ENCODE measurements around the gene CEP112.

Gene CEP112

GRCh38 chr17:66191593-66192377 lies at the start of gene CEP112:
TSS of gene CEP112 (minus strand) at chr17:66192133.
- in situ Hi-C loops (cut with HindIII; ENCODE audit: low sequenced_read_pairs), result no loop called here
- peak; percentile 36 for DNase-seq (ENCODE audit: low read depth)
- no peak for TF ChIP-seq CTCF (IDR thresholded peaks at IDR 0.05; ENCODE audit: low read depth, low read length, missing control alignments)
- peak within 1 kb of the TSS; percentile 70 for H3K4me3 ChIP-seq (ENCODE audit: low read depth, low read length)

- TF ChIP-seq CTCF (IDR thresholded peaks at IDR 0.05; ENCODE audit: low read depth, low read length, missing control alignments), result no peak
- in situ Hi-C loops (cut with HindIII; ENCODE audit: low sequenced_read_pairs), result no loop called here
- no peak for DNase-seq (ENCODE audit: low read depth)
- no peak overlapping the region for H3K4me3 ChIP-seq (ENCODE audit: low read depth, low read length)
These were observed 48.7 kb upstream of the CEP112 start for GRCh38 chr17:66240630-66241029.

GRCh38 chr17:66240013-66240412 lies 48.1 kb upstream of the CEP112 start:
- H3K4me3 ChIP-seq (ENCODE audit: low read depth, low read length), result no peak overlapping the region
- no peak for TF ChIP-seq CTCF (IDR thresholded peaks at IDR 0.05; ENCODE audit: low read depth, low read length, missing control alignments)
- in situ Hi-C loops (cut with HindIII; ENCODE audit: low sequenced_read_pairs), result no loop called here
- DNase-seq (ENCODE audit: low read depth), result no peak

GRCh38 chr17:66235377-66235994 lies 43.6 kb upstream of the CEP112 start:
- DNase-seq (ENCODE audit: low read depth), result no peak
- TF ChIP-seq CTCF (IDR thresholded peaks at IDR 0.05; ENCODE audit: low read depth, low read length, missing control alignments), result no peak
- H3K4me3 ChIP-seq (ENCODE audit: low read depth, low read length), result no peak overlapping the region
- in situ Hi-C loops (cut with HindIII; ENCODE audit: low sequenced_read_pairs), result no loop called here

- TF ChIP-seq CTCF (IDR thresholded peaks at IDR 0.05; ENCODE audit: low read depth, low read length, missing control alignments), result no peak
- H3K4me3 ChIP-seq (ENCODE audit: low read depth, low read length), result no peak overlapping the region
- DNase-seq (ENCODE audit: low read depth), result no peak
- in situ Hi-C loops (cut with HindIII; ENCODE audit: low sequenced_read_pairs), result loop anchor here (5.0 kb wide), 1 partner anchor 103 kb away; no protein-coding TSS in a partner anchor
These were observed 42.7 kb upstream of the CEP112 start for GRCh38 chr17:66234611-66235010.

GRCh38 chr17:66233023-66233753 lies 41.3 kb upstream of the CEP112 start:
- DNase-seq (ENCODE audit: low read depth), result no peak
- in situ Hi-C loops (cut with HindIII; ENCODE audit: low sequenced_read_pairs), result loop anchor here (5.0 kb wide), 1 partner anchor 104 kb away; no protein-coding TSS in a partner anchor
- H3K4me3 ChIP-seq (ENCODE audit: low read depth, low read length), result no peak overlapping the region
- TF ChIP-seq CTCF (IDR thresholded peaks at IDR 0.05; ENCODE audit: low read depth, low read length, missing control alignments), result no peak

Data from astrocyte of the cerebellum (primary cell).